GM18505 (cell line): ENCODE results near the gene USP47.

Source experiments
- ATAC-seq: cut with Tn5 transposase; IDR thresholded peaks from one replicate; pipeline ENCODE4 v1.9.1; 2021; ENCODE audit not compliant: unreplicated experiment
- POLR2A ChIP-seq: IDR thresholded peaks from 4 replicates; pipeline ENCODE4 v1.6.1; 2011; ENCODE audit warnings: borderline replicate concordance; ENCODE audit not compliant: insufficient read depth, insufficient read length; ENCODE audit errors: extremely low read depth

The USP47 gene

GRCh38 chr11:11866203-11866602 is 24.4 kb downstream of the USP47 start:
- ATAC-seq: no peak
- no peak for TF ChIP-seq POLR2A

DNA sequence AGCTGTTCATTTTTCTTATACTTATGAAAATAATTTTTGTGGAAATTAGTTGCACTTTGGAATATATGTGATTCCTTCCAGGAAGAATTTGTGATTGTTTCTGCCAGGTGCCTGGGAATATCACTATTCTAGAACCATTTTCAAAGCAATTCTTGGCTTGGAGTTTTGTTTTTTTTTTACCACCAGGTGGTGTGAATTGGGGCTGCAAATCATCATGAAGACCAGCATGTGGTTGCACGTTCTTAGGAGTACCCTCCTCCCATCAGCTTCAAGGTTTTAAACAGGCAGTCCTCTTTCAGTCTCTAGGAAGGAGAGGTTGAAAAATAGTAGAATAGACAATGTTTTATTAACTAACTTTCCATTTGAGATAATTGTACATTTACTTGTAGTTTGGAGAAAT is 25.9 kb downstream of the USP47 start:
- ATAC-seq: no peak
- no peak for TF ChIP-seq POLR2A

- no peak for ATAC-seq
- TF ChIP-seq POLR2A: no peak
Observed at GRCh38 chr11:11871991-11872401, 30.2 kb downstream of the USP47 start.

DNA sequence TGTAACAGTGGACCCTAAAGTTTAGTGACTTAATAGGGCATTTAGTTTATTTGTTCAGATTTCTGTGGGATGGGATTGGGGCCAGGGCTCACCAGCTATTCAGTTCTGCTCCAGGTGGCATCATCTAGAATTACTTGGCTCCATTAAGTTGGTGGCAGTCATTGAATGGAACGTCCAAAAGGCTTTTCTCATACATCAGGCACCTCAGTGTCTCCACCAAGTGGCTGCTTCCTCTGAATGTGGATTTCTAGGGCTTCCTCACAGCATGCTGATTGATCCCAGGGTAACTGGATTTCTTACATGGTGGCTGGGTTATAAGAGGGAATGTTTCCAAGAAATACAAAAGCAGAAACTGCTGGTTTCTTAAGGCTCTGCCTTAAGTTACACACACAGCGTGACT is 34.7 kb downstream of the USP47 start:
- ATAC-seq: no peak
- no peak for TF ChIP-seq POLR2A

DNA sequence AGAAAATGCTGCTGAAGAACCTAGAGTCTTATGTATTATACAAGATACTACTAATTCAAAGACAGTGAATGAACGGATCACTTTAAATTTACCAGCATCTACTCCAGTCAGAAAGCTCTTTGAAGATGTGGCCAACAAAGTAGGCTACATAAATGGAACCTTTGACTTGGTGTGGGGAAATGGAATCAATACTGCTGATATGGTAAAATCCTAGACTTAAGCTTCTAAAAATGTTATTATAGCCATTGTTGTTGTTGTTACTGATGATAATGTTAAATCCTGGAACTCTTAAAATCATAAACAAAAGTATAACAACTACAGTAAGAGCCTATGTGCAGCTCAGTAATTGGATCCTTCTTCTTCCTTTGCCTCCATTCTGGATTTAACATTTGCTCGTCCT is 38.4 kb downstream of the USP47 start:
- no peak for TF ChIP-seq POLR2A
- no peak for ATAC-seq

- no peak for ATAC-seq
- TF ChIP-seq POLR2A: no peak
Observed at GRCh38 chr11:11882539-11882938, 40.8 kb downstream of the USP47 start.

- ATAC-seq: no peak
- TF ChIP-seq POLR2A: no peak
Observed at GRCh38 chr11:11884351-11884750, 42.6 kb downstream of the USP47 start.

DNA sequence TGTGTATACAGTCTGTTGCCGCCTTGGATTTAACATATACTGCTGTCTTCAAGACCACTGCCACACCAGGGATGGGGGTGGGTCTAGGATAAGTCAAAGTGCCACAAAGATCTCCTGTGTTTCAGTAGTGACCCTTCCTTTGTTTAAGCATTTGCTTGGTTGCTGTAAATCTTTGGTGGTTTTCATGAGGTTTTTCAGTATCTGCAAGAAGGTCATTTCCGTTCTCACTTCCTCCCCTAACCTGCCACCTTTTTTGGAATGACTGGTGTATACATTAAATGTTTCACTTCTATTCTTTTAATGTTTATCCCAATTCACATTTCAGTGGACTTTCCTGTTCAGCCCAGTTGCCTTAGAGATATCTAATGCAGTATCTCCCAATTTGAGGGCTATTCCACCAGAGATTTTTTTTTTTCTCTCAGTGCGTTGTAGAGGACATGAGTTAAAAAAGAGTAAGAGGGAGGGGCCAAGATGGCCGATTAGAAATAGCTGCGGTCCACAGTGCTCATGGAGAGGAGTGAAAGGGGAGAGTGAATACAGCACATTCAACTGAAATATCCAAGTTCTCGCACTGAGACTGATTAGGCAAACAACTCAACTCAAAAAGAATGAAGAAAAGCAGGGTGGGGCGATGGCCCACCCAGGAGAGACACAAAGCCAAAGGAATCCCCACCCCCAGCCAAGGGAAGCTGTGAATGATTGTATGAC is 43.2 kb downstream of the USP47 start:
- ATAC-seq: peak; percentile 81
- no peak for TF ChIP-seq POLR2A

- ATAC-seq: no peak
- TF ChIP-seq POLR2A: no peak
Observed at GRCh38 chr11:11894486-11894885, 52.7 kb downstream of the USP47 start.

GRCh38 chr11:11895672-11896071 is 53.9 kb downstream of the USP47 start:
- no peak for ATAC-seq

GRCh38 chr11:11898648-11899047 is 56.9 kb downstream of the USP47 start:
- TF ChIP-seq POLR2A: no peak
- peak; percentile 64 for ATAC-seq

More at GRCh38 chr11:11895672-11896071, 53.9 kb downstream of the USP47 start:
- TF ChIP-seq POLR2A: no peak

- TF ChIP-seq POLR2A: no peak
- no peak for ATAC-seq
Observed at GRCh38 chr11:11899401-11899800, 57.6 kb downstream of the USP47 start.

- ATAC-seq: no peak
- TF ChIP-seq POLR2A: no peak
Observed at GRCh38 chr11:11901929-11902328, 60.2 kb downstream of the USP47 start.

DNA sequence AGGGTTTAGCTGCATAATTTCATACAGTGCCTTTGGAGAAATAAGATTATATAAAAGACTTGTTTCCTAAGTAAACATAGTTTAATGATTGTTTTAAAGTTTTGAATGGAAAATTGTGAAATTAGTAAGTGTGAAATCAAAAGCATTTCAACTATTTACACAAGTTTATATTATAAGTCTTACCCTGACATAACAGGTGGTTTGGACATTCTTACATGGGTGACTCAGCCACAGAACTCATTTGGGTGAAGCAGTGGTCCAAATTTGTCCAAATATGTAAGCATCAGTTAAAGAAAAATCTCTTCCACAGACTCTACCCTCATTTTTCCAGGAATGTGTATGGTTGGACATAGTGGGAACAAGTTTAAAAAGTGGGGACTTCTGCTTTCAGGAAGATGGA is 68.0 kb downstream of the USP47 start:
- ATAC-seq: no peak

DNA sequence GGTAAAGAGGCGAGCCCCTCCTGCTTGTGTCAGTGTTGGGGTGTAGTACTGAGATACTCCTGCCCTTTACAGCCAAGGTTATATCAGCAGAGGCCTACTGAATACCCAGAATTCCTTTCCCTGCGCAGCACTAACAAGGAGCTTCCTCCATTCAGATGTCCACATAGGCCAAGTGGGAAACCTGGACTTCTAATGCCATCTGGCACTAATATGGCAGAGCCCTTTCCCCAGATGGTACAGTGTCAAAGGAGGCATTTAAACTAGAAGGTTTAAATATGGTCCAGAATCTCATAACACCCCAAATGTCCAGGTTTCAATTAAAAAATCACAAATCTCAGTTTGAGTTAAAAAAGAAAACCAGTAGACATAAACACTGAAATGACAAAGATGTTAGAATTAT is 68.8 kb downstream of the USP47 start:
- TF ChIP-seq POLR2A: no peak
- ATAC-seq: no peak

More for the DNA sequence above, 68.0 kb downstream of the USP47 start:
- no peak for TF ChIP-seq POLR2A
